ENCODE measurements around the gene TACC2. TPM values are rescaled to one million over a fixed set of nuclear protein-coding genes. Genes with fewer than 3 reads are reported as not detected.

TACC2 gene
- total and polyA plus RNA-seq, 2 experiments from 2014 or later, result 30.8 to 35.9 TPM

GRCh38 chr10:121947343-121948330 is 41.3 kb upstream of the TACC2 start:
- Mint-ChIP-seq H3K4me3 (no peak overlapping the region), H3K27me3 (ENCODE audit: insufficient read depth, low read depth, poor library complexity) (peaks cover 2% of the 10 kb centered on the region), H3K36me3 (ENCODE audit: low read depth) (no peaks in the 10 kb centered on the region), H3K27ac (no peak overlapping the region), H3K9me3 (no peaks in the 10 kb centered on the region), H3K4me1 (peaks cover 10% of the 10 kb centered on the region)
- Histone ChIP-seq H3F3A (replicated peaks; ENCODE audit: low read depth) (no peaks in the 10 kb centered on the region), H3K4me2 (no peak overlapping the region), H3K9me2 (ENCODE audit: insufficient read depth) (no peaks in the 10 kb centered on the region), H3K27me3 (ENCODE audit: insufficient read depth) (no peaks in the 10 kb centered on the region), H3K36me3 (ENCODE audit: insufficient read depth) (no peaks in the 10 kb centered on the region), H2AFZ (no peak overlapping the region), H3K79me2 (replicated peaks; ENCODE audit: insufficient read depth) (no peaks in the 10 kb centered on the region), H3K4me3 (no peak overlapping the region), H3K27ac (ENCODE audit: low read depth) (no peak overlapping the region; the same call in 1 of the 2 replicates), H3K4me1 (ENCODE audit: insufficient read depth) (no peaks in the 10 kb centered on the region), H4K20me1 (replicated peaks; ENCODE audit: insufficient read depth) (no peaks in the 10 kb centered on the region)
- no peak for TF ChIP-seq ETS1 (IDR thresholded peaks at IDR 0.05)
- ATAC-seq, result no peak
- DNase-seq (ENCODE audit: low spot score), result no peak

DNA sequence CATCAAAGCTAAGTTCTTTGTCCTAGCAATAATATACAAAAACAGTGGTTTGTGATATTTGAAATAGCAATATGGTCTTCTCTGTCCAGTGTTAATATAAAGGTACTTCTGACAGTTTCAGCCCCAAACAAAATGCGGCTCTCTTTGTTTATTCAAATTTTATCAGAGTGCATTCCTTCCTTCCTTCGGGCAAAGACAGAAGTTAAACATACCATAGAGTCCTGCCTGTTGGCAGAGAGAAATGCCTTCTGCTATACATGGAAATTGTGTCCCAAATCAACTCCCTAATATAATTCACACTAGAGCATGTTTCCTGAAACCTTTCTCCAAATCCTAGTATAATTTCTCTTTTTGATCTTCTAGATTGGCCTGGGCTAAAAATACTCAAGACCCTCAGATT is 39.9 kb upstream of the TACC2 start:
- H3K36me3 ChIP-seq (ENCODE audit: insufficient read depth), result no peaks in the 10 kb centered on the region
- H2AFZ ChIP-seq, result no peak overlapping the region
- no peaks in the 10 kb centered on the region for H3K9me3 Mint-ChIP-seq
- H3K9me2 ChIP-seq (ENCODE audit: insufficient read depth), result no peaks in the 10 kb centered on the region
- no peaks in the 10 kb centered on the region for H3K79me2 ChIP-seq (replicated peaks; ENCODE audit: insufficient read depth)
- ATAC-seq (no peak), DNase-seq (ENCODE audit: low spot score) (no peak)
- no peak overlapping the region for H3K27ac ChIP-seq (ENCODE audit: low read depth)
- H3K4me2 ChIP-seq, result no peak overlapping the region
- H3K4me3 Mint-ChIP-seq, result no peak overlapping the region
- H4K20me1 ChIP-seq (replicated peaks; ENCODE audit: insufficient read depth), result no peaks in the 10 kb centered on the region
- no peaks in the 10 kb centered on the region for H3F3A ChIP-seq (replicated peaks; ENCODE audit: low read depth)
- no peaks in the 10 kb centered on the region for H3K27me3 ChIP-seq (ENCODE audit: insufficient read depth)
- H3K36me3 Mint-ChIP-seq (ENCODE audit: low read depth), result no peaks in the 10 kb centered on the region
- peaks cover 4% of the 10 kb centered on the region for H3K27me3 Mint-ChIP-seq (ENCODE audit: insufficient read depth, low read depth, poor library complexity)
- no peaks in the 10 kb centered on the region for H3K4me1 ChIP-seq (ENCODE audit: insufficient read depth)
- no peak overlapping the region for H3K27ac Mint-ChIP-seq
- H3K4me1 Mint-ChIP-seq, result peaks cover 10% of the 10 kb centered on the region
- no peak overlapping the region for H3K4me3 ChIP-seq
- TF ChIP-seq NANOG (IDR thresholded peaks at IDR 0.05; ENCODE audit: borderline replicate concordance), result no peak
- no peak for TF ChIP-seq ZNF331 (CRISPR knock-in tag; IDR thresholded peaks at IDR 0.05; ENCODE audit: low read depth)
- TF ChIP-seq, protein P1, sequence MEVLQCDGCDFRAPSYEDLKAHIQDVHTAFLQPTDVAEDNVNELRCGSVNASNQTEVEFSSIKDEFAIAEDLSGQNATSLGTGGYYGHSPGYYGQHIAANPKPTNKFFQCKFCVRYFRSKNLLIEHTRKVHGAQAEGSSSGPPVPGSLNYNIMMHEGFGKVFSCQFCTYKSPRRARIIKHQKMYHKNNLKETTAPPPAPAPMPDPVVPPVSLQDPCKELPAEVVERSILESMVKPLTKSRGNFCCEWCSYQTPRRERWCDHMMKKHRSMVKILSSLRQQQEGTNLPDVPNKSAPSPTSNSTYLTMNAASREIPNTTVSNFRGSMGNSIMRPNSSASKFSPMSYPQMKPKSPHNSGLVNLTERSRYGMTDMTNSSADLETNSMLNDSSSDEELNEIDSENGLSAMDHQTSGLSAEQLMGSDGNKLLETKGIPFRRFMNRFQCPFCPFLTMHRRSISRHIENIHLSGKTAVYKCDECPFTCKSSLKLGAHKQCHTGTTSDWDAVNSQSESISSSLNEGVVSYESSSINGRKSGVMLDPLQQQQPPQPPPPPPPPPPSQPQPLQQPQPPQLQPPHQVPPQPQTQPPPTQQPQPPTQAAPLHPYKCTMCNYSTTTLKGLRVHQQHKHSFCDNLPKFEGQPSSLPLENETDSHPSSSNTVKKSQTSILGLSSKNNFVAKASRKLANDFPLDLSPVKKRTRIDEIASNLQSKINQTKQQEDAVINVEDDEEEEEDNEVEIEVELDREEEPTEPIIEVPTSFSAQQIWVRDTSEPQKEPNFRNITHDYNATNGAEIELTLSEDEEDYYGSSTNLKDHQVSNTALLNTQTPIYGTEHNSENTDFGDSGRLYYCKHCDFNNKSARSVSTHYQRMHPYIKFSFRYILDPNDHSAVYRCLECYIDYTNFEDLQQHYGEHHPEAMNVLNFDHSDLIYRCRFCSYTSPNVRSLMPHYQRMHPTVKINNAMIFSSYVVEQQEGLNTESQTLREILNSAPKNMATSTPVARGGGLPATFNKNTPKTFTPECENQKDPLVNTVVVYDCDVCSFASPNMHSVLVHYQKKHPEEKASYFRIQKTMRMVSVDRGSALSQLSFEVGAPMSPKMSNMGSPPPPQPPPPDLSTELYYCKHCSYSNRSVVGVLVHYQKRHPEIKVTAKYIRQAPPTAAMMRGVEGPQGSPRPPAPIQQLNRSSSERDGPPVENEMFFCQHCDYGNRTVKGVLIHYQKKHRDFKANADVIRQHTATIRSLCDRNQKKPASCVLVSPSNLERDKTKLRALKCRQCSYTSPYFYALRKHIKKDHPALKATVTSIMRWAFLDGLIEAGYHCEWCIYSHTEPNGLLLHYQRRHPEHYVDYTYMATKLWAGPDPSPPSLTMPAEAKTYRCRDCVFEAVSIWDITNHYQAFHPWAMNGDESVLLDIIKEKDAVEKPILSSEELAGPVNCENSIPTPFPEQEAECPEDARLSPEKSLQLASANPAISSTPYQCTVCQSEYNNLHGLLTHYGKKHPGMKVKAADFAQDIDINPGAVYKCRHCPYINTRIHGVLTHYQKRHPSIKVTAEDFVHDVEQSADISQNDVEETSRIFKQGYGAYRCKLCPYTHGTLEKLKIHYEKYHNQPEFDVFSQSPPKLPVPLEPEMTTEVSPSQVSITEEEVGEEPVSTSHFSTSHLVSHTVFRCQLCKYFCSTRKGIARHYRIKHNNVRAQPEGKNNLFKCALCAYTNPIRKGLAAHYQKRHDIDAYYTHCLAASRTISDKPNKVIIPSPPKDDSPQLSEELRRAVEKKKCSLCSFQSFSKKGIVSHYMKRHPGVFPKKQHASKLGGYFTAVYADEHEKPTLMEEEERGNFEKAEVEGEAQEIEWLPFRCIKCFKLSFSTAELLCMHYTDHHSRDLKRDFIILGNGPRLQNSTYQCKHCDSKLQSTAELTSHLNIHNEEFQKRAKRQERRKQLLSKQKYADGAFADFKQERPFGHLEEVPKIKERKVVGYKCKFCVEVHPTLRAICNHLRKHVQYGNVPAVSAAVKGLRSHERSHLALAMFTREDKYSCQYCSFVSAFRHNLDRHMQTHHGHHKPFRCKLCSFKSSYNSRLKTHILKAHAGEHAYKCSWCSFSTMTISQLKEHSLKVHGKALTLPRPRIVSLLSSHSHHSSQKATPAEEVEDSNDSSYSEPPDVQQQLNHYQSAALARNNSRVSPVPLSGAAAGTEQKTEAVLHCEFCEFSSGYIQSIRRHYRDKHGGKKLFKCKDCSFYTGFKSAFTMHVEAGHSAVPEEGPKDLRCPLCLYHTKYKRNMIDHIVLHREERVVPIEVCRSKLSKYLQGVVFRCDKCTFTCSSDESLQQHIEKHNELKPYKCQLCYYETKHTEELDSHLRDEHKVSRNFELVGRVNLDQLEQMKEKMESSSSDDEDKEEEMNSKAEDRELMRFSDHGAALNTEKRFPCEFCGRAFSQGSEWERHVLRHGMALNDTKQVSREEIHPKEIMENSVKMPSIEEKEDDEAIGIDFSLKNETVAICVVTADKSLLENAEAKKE (CRISPR knock-in tag; IDR thresholded peaks at IDR 0.05), result no peak
- TF ChIP-seq REST (IDR thresholded peaks at IDR 0.05; ENCODE audit: unreplicated experiment), result no peak
- TF ChIP-seq EZH2 (IDR thresholded peaks at IDR 0.05; ENCODE audit: low read depth, unreplicated experiment), result no peak
- no peak for TF ChIP-seq STAT1 (IDR thresholded peaks at IDR 0.05; ENCODE audit: unreplicated experiment)
- no peak for TF ChIP-seq JUNB (IDR thresholded peaks at IDR 0.05; ENCODE audit: unreplicated experiment)
- no peak for TF ChIP-seq ZNF114 (CRISPR knock-in tag; IDR thresholded peaks at IDR 0.05)
- TF ChIP-seq CREB1 (CRISPR knock-in tag; IDR thresholded peaks at IDR 0.05; ENCODE audit: low read depth), result no peak
